MM.1S (cell line): Measurements from ENCODE around the gene PELO.

Experiments used
- DNase-seq: peaks from one replicate; pipeline ENCODE4 v3.0.0-alpha.2; 2015
- H2AFZ ChIP-seq: fragments of 300-600 bp; sonication (generic); 2 replicates; pipeline ENCODE4 v1.6.0; 2016; ENCODE audit warnings: antibody characterized with exemption, low read length
- H3F3A ChIP-seq: fragments of 300-600 bp; sonication (generic); 2 replicates; pipeline ENCODE4 v1.6.1; 2016; ENCODE audit warnings: mild to moderate bottlenecking, antibody characterized with exemption, low read length, moderate library complexity, mixed read lengths; ENCODE audit not compliant: insufficient read depth
- H3K27ac ChIP-seq: fragments of 300-600 bp; sonication (generic); 2 replicates; pipeline ENCODE4 v1.5.1; 2016; ENCODE audit warnings: mild to moderate bottlenecking, low read length
- H3K27me3 ChIP-seq: fragments of 300-600 bp; sonication (generic); replicated peaks from 2 replicates; pipeline ENCODE4 v1.6.0; 2016; ENCODE audit warnings: low read length; ENCODE audit not compliant: insufficient read depth
- H3K36me3 ChIP-seq: fragments of 300-600 bp; sonication (generic); replicated peaks from 2 replicates; pipeline ENCODE4 v1.6.1; 2016; ENCODE audit warnings: mild to moderate bottlenecking, low read length, mixed read lengths; ENCODE audit not compliant: insufficient read depth
- H3K4me1 ChIP-seq: fragments of 300-600 bp; sonication (generic); 2 replicates; pipeline ENCODE4 v1.6.1; 2016; ENCODE audit warnings: low read length, mixed read lengths
- H3K4me2 ChIP-seq: fragments of 300-600 bp; sonication (generic); 2 replicates; pipeline ENCODE4 v1.6.0; 2016; ENCODE audit warnings: low read depth, low read length
- H3K4me3 ChIP-seq: fragments of 300-600 bp; sonication (generic); 2 replicates; pipeline ENCODE4 v1.5.1; 2016; ENCODE audit warnings: low read length, mixed read lengths
- H3K79me2 ChIP-seq: fragments of 300-600 bp; sonication (generic); 2 replicates; pipeline ENCODE4 v1.6.1; 2016; ENCODE audit warnings: mixed run types, low read length, mixed read lengths
- H3K9ac ChIP-seq: fragments of 300-600 bp; sonication (generic); 2 replicates; pipeline ENCODE4 v1.6.1; 2016; ENCODE audit warnings: low read length, mixed read lengths
- H3K9me2 ChIP-seq: fragments of 300-600 bp; sonication (generic); replicated peaks from 2 replicates; pipeline ENCODE4 v1.6.1; 2016; ENCODE audit warnings: mild to moderate bottlenecking, low read length, mixed read lengths; ENCODE audit not compliant: insufficient read depth
- H3K9me3 ChIP-seq: fragments of 300-600 bp; sonication (generic); replicated peaks from 2 replicates; pipeline ENCODE4 v1.6.1; 2016; ENCODE audit warnings: mild to moderate bottlenecking, low read length, mixed read lengths; ENCODE audit not compliant: insufficient read depth
- H4K20me1 ChIP-seq: fragments of 300-600 bp; sonication (generic); 2 replicates; pipeline ENCODE4 v1.6.1; 2016; ENCODE audit warnings: mild to moderate bottlenecking, low read length, moderate library complexity, mixed read lengths; ENCODE audit not compliant: insufficient read depth
- EZH2 ChIP-seq: fragments of 300-600 bp; sonication (generic); optimal IDR thresholded peaks from 2 replicates; pipeline ENCODE3; 2017; ENCODE audit warnings: low read depth, mild to moderate bottlenecking, antibody characterized with exemption, low read length, mixed read lengths
- EZH2phosphoT487 ChIP-seq: fragments of 300-600 bp; sonication (generic); IDR thresholded peaks from 2 replicates; pipeline ENCODE4 v1.6.1; 2018; ENCODE audit warnings: antibody characterized with exemption, low read length
- TF ChIP-seq, protein P1 (sequence below): fragments of 300-600 bp; sonication (generic); IDR thresholded peaks from 2 replicates; pipeline ENCODE4 v1.5.1; 2016; ENCODE audit warnings: antibody characterized with exemption, low read length, mixed read lengths

PELO gene

DNA sequence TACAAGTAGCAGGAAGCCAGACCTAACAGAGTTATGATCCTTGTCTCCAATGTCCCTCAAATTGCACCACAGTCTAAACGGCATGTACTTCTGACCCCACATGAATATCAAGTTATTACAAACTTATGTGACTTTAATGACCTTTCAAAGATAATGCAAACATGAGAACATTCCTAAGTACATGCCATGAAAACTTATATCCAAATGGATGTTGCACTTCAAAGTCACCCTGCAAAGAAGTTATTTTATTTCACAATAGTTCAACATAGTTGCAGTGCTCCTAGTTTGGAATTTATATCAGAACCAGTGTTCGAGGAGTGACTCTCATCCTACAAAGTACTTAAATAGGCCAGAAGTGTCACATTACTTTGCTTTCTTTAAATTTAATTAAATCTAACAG lies 41.2 kb upstream of the PELO start:
- Histone ChIP-seq H3K36me3 (no peaks in the 10 kb centered on the region), H3K79me2 (no peaks in the 10 kb centered on the region), H3K4me1 (no peaks in the 10 kb centered on the region), H3K9me3 (no peaks in the 10 kb centered on the region), H3K9me2 (no peaks in the 10 kb centered on the region), H3F3A (no peaks in the 10 kb centered on the region), H3K4me2 (no peak overlapping the region), H2AFZ (no peak overlapping the region), H3K27ac (no peak overlapping the region), H3K27me3 (no peaks in the 10 kb centered on the region), H4K20me1 (no peaks in the 10 kb centered on the region), H3K9ac (no peak overlapping the region), H3K4me3 (no peak overlapping the region)
- DNase-seq, result no peak
- no peak for TF ChIP-seq EZH2
- no peak for TF ChIP-seq EZH2phosphoT487
- TF ChIP-seq, protein P1, sequence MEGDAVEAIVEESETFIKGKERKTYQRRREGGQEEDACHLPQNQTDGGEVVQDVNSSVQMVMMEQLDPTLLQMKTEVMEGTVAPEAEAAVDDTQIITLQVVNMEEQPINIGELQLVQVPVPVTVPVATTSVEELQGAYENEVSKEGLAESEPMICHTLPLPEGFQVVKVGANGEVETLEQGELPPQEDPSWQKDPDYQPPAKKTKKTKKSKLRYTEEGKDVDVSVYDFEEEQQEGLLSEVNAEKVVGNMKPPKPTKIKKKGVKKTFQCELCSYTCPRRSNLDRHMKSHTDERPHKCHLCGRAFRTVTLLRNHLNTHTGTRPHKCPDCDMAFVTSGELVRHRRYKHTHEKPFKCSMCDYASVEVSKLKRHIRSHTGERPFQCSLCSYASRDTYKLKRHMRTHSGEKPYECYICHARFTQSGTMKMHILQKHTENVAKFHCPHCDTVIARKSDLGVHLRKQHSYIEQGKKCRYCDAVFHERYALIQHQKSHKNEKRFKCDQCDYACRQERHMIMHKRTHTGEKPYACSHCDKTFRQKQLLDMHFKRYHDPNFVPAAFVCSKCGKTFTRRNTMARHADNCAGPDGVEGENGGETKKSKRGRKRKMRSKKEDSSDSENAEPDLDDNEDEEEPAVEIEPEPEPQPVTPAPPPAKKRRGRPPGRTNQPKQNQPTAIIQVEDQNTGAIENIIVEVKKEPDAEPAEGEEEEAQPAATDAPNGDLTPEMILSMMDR, result no peak

DNA sequence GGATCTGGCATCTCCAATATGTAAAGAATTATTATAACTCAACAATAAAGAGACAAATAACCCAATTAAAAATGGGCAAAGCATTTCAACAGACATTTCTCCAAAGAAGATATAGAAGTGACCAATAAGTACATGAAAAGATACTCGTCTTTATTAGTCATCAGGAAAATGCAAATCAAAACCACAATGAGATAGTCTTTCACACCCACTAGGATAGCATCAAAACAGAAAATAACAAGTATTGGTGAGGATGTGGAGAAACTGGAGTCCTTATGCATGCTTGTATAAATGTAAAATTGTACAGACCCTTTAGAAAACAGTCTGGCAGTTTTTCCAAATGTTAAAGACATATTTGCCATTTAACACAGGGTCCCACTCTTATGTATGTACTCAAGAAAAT lies 39.1 kb upstream of the PELO start:
- Histone ChIP-seq H3K9me3 (no peaks in the 10 kb centered on the region), H3K27ac (no peak overlapping the region), H3F3A (no peaks in the 10 kb centered on the region), H4K20me1 (no peaks in the 10 kb centered on the region), H3K4me1 (no peaks in the 10 kb centered on the region), H2AFZ (no peak overlapping the region), H3K4me3 (no peak overlapping the region), H3K9me2 (no peaks in the 10 kb centered on the region), H3K27me3 (no peaks in the 10 kb centered on the region), H3K4me2 (no peak overlapping the region), H3K36me3 (no peaks in the 10 kb centered on the region), H3K9ac (no peak overlapping the region), H3K79me2 (no peaks in the 10 kb centered on the region)
- no peak for DNase-seq
- no peak for TF ChIP-seq EZH2phosphoT487
- no peak for TF ChIP-seq EZH2

DNA sequence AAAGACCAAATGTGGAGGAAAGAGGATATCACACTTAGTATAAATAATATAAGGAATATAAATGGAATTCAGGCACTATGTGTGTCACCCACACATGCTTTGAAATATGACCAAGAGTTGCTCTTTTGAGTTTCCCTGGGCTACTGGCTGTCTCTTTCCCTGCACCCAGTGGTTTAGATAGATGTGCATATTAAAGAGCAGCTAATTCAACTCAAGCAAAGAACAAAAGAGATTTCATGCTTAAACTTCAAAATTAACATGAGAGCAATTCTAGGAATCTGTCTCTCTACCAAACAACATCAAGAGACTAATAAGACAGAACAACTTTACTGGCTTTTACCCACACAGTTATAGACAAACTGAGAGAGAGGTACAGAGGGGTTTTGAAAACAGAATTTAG lies 38.0 kb upstream of the PELO start:
- no peaks in the 10 kb centered on the region for H3K9me3 ChIP-seq
- no peaks in the 10 kb centered on the region for H3K36me3 ChIP-seq
- H3K9me2 ChIP-seq, result no peaks in the 10 kb centered on the region
- TF ChIP-seq EZH2phosphoT487, result no peak
- TF ChIP-seq, protein P1, result no peak
- no peak for TF ChIP-seq EZH2
- no peaks in the 10 kb centered on the region for H3K27me3 ChIP-seq
- no peaks in the 10 kb centered on the region for H3K79me2 ChIP-seq
- H3F3A ChIP-seq, result no peaks in the 10 kb centered on the region
- no peak overlapping the region for H3K4me3 ChIP-seq
- no peak overlapping the region for H2AFZ ChIP-seq
- no peak overlapping the region for H3K4me2 ChIP-seq
- H3K9ac ChIP-seq, result no peak overlapping the region
- no peak overlapping the region for H3K27ac ChIP-seq
- no peak for DNase-seq
- H3K4me1 ChIP-seq, result no peaks in the 10 kb centered on the region
- H4K20me1 ChIP-seq, result no peaks in the 10 kb centered on the region

DNA sequence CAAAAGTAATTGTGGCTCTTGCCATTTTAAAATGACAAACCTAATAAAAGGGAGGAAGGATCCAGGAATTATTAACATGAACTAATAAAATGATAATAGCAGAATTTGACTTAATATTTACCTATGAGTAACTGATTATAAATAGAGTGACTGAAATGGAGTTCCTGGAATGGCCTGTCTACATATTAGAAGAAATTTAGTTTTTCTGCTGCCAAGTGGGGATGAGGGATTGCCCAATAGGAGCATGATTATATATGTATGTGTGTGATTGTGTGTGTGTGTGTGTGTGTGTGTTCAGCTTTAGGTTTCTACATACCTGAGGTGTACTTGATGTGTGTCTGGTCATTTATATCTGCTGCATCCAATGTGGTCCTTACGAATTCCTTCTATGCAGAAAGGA lies 36.6 kb upstream of the PELO start:
- no peak overlapping the region for H3K4me3 ChIP-seq
- no peaks in the 10 kb centered on the region for H3F3A ChIP-seq
- no peaks in the 10 kb centered on the region for H3K36me3 ChIP-seq
- H3K27ac ChIP-seq, result no peak overlapping the region
- H3K27me3 ChIP-seq, result no peaks in the 10 kb centered on the region
- H3K9me3 ChIP-seq, result no peaks in the 10 kb centered on the region
- H3K4me1 ChIP-seq, result no peaks in the 10 kb centered on the region
- H4K20me1 ChIP-seq, result no peaks in the 10 kb centered on the region
- H3K9me2 ChIP-seq, result no peaks in the 10 kb centered on the region
- H3K9ac ChIP-seq, result no peak overlapping the region
- H3K79me2 ChIP-seq, result no peaks in the 10 kb centered on the region
- no peak overlapping the region for H2AFZ ChIP-seq
- no peak overlapping the region for H3K4me2 ChIP-seq
- TF ChIP-seq EZH2phosphoT487, result no peak
- TF ChIP-seq, protein P1, result no peak
- no peak for DNase-seq
